Measurements from ENCODE around the gene SPNS2. TPM values are rescaled to one million over a fixed set of nuclear protein-coding genes. Genes with fewer than 3 reads are reported as not detected.

The SPNS2 gene
- total and polyA plus RNA-seq, 2 experiments from 2014 or later, result 1.7 to 2.3 TPM

DNA sequence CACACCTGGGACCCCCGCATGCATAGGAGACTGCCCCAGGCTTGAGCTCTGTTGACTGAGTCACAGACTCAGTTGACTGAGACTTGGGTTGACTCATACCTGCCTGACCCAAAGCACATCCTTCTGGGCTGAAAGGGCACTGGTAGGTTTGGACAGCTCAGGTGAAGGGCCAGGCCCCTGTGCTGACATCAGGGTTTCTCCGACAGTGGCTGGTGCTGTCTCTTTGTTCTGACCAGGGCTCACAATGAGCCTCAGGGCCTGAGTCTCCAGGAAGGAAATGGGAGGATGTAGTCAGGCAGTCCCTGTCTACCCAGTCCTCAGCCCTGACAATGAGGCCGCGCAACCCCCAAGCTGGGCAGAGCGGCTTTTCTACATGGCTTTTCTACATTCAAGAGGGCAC is 6.5 kb downstream of the SPNS2 start (continued):
- TF ChIP-seq, protein P1, sequence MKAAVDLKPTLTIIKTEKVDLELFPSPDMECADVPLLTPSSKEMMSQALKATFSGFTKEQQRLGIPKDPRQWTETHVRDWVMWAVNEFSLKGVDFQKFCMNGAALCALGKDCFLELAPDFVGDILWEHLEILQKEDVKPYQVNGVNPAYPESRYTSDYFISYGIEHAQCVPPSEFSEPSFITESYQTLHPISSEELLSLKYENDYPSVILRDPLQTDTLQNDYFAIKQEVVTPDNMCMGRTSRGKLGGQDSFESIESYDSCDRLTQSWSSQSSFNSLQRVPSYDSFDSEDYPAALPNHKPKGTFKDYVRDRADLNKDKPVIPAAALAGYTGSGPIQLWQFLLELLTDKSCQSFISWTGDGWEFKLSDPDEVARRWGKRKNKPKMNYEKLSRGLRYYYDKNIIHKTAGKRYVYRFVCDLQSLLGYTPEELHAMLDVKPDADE (IDR thresholded peaks at IDR 0.05), result no peak
- TF ChIP-seq, protein P2, sequence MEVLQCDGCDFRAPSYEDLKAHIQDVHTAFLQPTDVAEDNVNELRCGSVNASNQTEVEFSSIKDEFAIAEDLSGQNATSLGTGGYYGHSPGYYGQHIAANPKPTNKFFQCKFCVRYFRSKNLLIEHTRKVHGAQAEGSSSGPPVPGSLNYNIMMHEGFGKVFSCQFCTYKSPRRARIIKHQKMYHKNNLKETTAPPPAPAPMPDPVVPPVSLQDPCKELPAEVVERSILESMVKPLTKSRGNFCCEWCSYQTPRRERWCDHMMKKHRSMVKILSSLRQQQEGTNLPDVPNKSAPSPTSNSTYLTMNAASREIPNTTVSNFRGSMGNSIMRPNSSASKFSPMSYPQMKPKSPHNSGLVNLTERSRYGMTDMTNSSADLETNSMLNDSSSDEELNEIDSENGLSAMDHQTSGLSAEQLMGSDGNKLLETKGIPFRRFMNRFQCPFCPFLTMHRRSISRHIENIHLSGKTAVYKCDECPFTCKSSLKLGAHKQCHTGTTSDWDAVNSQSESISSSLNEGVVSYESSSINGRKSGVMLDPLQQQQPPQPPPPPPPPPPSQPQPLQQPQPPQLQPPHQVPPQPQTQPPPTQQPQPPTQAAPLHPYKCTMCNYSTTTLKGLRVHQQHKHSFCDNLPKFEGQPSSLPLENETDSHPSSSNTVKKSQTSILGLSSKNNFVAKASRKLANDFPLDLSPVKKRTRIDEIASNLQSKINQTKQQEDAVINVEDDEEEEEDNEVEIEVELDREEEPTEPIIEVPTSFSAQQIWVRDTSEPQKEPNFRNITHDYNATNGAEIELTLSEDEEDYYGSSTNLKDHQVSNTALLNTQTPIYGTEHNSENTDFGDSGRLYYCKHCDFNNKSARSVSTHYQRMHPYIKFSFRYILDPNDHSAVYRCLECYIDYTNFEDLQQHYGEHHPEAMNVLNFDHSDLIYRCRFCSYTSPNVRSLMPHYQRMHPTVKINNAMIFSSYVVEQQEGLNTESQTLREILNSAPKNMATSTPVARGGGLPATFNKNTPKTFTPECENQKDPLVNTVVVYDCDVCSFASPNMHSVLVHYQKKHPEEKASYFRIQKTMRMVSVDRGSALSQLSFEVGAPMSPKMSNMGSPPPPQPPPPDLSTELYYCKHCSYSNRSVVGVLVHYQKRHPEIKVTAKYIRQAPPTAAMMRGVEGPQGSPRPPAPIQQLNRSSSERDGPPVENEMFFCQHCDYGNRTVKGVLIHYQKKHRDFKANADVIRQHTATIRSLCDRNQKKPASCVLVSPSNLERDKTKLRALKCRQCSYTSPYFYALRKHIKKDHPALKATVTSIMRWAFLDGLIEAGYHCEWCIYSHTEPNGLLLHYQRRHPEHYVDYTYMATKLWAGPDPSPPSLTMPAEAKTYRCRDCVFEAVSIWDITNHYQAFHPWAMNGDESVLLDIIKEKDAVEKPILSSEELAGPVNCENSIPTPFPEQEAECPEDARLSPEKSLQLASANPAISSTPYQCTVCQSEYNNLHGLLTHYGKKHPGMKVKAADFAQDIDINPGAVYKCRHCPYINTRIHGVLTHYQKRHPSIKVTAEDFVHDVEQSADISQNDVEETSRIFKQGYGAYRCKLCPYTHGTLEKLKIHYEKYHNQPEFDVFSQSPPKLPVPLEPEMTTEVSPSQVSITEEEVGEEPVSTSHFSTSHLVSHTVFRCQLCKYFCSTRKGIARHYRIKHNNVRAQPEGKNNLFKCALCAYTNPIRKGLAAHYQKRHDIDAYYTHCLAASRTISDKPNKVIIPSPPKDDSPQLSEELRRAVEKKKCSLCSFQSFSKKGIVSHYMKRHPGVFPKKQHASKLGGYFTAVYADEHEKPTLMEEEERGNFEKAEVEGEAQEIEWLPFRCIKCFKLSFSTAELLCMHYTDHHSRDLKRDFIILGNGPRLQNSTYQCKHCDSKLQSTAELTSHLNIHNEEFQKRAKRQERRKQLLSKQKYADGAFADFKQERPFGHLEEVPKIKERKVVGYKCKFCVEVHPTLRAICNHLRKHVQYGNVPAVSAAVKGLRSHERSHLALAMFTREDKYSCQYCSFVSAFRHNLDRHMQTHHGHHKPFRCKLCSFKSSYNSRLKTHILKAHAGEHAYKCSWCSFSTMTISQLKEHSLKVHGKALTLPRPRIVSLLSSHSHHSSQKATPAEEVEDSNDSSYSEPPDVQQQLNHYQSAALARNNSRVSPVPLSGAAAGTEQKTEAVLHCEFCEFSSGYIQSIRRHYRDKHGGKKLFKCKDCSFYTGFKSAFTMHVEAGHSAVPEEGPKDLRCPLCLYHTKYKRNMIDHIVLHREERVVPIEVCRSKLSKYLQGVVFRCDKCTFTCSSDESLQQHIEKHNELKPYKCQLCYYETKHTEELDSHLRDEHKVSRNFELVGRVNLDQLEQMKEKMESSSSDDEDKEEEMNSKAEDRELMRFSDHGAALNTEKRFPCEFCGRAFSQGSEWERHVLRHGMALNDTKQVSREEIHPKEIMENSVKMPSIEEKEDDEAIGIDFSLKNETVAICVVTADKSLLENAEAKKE (CRISPR knock-in tag; IDR thresholded peaks at IDR 0.05), result no peak
- no peak for TF ChIP-seq CREB1 (CRISPR knock-in tag; IDR thresholded peaks at IDR 0.05; ENCODE audit: low read depth)

DNA sequence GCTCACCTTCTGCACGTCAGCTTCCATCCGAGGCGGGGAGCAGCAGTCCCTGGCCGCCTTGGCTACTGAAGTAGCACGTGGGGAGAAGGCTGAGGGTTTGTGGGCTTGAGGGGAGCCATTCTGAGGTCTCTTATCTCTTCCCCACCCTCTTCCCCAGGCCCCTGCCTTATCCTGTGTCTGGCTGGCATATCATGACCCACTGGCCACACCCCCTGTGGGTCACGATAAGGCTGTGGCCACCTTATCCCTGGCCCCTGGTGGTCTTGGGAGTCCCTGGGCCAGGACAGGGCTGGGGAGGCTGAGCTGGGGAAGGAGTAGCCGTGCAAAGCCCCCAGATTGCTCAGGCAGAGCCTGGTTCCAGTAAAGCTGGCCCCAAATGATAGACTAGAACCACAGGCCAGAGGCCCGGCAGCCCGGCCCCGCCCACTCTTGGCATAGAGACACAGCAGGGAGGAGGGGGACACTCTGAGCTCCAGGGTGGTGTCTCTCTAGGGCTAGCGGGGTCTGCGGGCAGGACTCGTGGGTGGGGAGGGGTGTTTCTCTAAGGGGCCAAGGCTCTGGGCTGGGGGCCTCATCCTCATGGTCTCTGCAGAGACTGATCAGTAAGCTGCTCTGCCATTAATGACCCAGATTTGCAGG is 7.6 kb downstream of the SPNS2 start:
- H3K9me3 Mint-ChIP-seq, result no peaks in the 10 kb centered on the region; the same call in 2 of the 3 replicates
- no peaks in the 10 kb centered on the region for H3K79me2 ChIP-seq (replicated peaks; ENCODE audit: insufficient read depth)
- no peak overlapping the region for H3K27ac ChIP-seq (ENCODE audit: low read depth)
- no peak overlapping the region for H2AFZ ChIP-seq
- no peak overlapping the region for H3K4me3 ChIP-seq
- H3F3A ChIP-seq (replicated peaks; ENCODE audit: low read depth), result no peaks in the 10 kb centered on the region
- no peaks in the 10 kb centered on the region for H3K36me3 ChIP-seq (ENCODE audit: insufficient read depth)
- H3K4me2 ChIP-seq, result no peak overlapping the region
- no peaks in the 10 kb centered on the region for H4K20me1 ChIP-seq (replicated peaks; ENCODE audit: insufficient read depth)
- H3K4me3 Mint-ChIP-seq, result no peak overlapping the region
- H3K27ac Mint-ChIP-seq, result no peak overlapping the region
- peaks cover 7% of the 10 kb centered on the region for H3K27me3 ChIP-seq (ENCODE audit: insufficient read depth)
- H3K9me2 ChIP-seq (ENCODE audit: insufficient read depth), result no peaks in the 10 kb centered on the region
- H3K4me1 Mint-ChIP-seq, result peaks cover 5% of the 10 kb centered on the region; the same call in 2 of the 3 replicates
- DNase-seq (ENCODE audit: low spot score), result no peak
- peaks cover 32% of the 10 kb centered on the region for H3K27me3 Mint-ChIP-seq (ENCODE audit: insufficient read depth, low read depth, poor library complexity)
- H3K36me3 Mint-ChIP-seq (ENCODE audit: low read depth), result no peaks in the 10 kb centered on the region
- ATAC-seq, result no peak; the same call in 2 of the 3 replicates
- H3K4me1 ChIP-seq (ENCODE audit: insufficient read depth), result no peaks in the 10 kb centered on the region
- TF ChIP-seq EZH2 (IDR thresholded peaks at IDR 0.05; ENCODE audit: low read depth, unreplicated experiment), result no peak
- no peak for TF ChIP-seq ZNF331 (CRISPR knock-in tag; IDR thresholded peaks at IDR 0.05; ENCODE audit: low read depth)
- TF ChIP-seq NANOG (IDR thresholded peaks at IDR 0.05; ENCODE audit: borderline replicate concordance), result no peak
- TF ChIP-seq, protein P3, sequence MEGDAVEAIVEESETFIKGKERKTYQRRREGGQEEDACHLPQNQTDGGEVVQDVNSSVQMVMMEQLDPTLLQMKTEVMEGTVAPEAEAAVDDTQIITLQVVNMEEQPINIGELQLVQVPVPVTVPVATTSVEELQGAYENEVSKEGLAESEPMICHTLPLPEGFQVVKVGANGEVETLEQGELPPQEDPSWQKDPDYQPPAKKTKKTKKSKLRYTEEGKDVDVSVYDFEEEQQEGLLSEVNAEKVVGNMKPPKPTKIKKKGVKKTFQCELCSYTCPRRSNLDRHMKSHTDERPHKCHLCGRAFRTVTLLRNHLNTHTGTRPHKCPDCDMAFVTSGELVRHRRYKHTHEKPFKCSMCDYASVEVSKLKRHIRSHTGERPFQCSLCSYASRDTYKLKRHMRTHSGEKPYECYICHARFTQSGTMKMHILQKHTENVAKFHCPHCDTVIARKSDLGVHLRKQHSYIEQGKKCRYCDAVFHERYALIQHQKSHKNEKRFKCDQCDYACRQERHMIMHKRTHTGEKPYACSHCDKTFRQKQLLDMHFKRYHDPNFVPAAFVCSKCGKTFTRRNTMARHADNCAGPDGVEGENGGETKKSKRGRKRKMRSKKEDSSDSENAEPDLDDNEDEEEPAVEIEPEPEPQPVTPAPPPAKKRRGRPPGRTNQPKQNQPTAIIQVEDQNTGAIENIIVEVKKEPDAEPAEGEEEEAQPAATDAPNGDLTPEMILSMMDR (conservative IDR thresholded peaks at IDR 0.05; ENCODE audit: low read depth in 2 of 2), result no peak
- TF ChIP-seq ZNF114 (CRISPR knock-in tag; IDR thresholded peaks at IDR 0.05), result no peak
- TF ChIP-seq, protein P1 (IDR thresholded peaks at IDR 0.05), result no peak
- no peak for TF ChIP-seq EZH2phosphoT487 (IDR thresholded peaks at IDR 0.05; ENCODE audit: unreplicated experiment)

Data from GM23338 (cell line).